GM18870 (cell line): Measurements from ENCODE around the gene SLC25A41.
"Not testable (repeated sequence)": the region's sequence is repeated elsewhere in the genome, so short reads cannot be mapped to it uniquely, and the experiment has no call there.

Experiments used
- ATAC-seq: cut with Tn5 transposase; IDR thresholded peaks from one replicate; pipeline ENCODE4 v1.9.1; 2021; ENCODE audit warnings: moderate library complexity; ENCODE audit not compliant: unreplicated experiment

The SLC25A41 gene

DNA sequence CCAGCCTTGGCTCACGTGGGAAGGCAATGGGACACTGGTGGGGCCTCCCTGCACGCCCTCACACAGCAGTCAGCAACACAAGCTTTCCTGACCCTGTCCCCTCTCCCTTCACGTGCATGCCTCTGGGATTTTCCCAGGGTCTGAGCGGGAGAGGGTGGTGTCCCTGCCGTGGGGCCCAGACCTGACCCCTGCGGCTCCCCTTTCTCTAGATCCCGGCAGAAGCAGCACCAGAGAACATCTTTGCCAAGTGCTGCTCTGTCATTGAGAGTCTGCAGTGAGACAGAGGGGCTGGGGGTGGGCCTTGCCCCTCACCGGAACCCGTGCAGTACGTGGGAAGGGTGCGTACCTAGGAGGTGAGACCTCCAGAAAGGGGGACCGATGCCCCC is 21.5 kb downstream of the SLC25A41 start:
- ATAC-seq = no peak

DNA sequence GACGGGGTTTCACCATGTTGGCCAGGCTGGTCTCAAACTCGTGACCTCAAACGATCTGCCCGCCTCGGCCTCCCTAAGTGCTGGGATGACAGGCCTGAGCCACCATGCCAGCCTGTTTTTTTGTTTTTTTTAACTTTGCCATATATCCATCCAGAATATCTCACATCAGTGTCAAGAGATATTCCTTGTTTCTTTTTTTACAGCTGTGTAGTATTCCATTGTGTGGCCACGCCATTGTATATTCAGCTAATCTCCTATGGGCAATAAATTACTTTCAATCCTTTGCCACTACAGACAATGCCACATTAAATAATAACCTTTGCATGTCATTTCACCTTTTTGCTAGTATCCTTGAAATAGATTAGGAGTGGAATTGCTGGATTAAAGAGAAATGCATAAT is 24.2 kb downstream of the SLC25A41 start:
- no peak for ATAC-seq

DNA sequence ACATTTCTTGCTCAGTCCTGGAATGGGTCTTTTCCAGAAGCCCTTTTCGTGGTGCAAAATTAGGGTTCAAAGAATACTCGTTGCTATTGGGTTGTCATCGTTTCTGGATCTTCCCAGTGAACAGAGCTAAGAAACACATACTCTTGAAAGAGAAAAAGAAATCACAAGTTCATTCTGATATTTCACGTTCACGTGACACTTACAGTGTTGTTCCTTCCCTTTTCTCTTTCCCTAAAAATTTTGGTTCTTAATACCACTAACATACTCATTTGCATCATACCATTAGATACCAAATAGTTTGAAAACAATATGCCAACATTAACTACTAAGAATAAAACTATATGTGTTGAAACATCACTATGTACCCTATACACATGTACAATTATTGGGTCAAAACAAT is 27.2 kb downstream of the SLC25A41 start:
- no peak for ATAC-seq

DNA sequence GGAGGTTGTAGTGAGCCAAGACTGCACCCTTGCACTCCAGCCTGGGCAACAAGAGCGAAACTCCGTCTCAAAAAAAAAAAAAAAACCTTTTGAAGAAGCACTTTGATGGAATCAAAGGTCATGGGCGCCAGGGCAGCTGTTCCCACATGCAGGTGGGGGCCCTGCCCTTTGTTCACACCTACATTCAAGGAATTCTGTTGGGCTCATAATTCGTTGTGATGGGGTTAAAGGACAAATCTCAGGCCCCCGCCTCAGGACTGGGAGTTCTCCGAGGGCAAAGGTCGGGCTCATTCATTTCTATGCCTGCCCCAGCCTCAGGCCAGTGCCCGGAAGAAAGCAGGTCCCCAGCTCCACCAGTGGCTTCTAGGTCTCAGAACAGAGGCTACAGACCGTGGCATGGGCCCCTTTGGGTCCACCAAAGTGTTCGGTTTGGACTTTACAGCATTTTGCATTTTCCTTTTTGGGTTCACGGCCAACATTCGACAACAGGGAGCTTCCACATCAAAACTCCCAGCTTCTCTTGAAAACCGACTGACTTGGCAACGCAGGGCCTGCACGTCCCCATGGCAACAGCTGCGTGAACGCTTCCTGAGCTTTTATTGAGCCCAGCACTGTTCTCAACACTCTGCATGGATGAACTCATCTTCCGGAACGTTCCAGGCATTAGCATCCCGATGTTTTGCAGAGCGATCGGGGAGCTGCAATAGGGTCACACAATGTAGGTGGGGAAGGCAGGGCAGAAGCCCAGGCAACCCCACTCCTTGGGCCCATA is 30.5 kb downstream of the SLC25A41 start:
- ATAC-seq = no peak

DNA sequence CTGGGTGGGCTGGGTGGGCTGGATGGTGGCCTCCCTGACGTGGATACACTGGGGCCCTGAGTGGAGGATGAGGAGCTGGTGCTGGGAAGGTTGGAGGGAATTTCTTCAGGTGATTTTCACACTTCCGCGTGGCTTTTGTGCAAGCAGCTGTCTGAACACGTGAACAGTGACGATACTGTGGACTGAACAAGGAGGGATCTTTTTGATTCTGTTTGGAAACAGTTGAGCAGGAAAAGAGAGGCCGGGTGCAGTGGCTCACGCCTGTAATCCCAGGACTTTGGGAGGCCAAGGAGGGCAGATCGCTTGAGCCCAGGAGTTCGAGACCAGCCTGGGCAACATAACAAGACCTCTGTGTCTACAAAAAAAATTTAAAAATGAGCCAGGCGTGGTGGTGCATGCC is 31.5 kb downstream of the SLC25A41 start:
- no peak for ATAC-seq

DNA sequence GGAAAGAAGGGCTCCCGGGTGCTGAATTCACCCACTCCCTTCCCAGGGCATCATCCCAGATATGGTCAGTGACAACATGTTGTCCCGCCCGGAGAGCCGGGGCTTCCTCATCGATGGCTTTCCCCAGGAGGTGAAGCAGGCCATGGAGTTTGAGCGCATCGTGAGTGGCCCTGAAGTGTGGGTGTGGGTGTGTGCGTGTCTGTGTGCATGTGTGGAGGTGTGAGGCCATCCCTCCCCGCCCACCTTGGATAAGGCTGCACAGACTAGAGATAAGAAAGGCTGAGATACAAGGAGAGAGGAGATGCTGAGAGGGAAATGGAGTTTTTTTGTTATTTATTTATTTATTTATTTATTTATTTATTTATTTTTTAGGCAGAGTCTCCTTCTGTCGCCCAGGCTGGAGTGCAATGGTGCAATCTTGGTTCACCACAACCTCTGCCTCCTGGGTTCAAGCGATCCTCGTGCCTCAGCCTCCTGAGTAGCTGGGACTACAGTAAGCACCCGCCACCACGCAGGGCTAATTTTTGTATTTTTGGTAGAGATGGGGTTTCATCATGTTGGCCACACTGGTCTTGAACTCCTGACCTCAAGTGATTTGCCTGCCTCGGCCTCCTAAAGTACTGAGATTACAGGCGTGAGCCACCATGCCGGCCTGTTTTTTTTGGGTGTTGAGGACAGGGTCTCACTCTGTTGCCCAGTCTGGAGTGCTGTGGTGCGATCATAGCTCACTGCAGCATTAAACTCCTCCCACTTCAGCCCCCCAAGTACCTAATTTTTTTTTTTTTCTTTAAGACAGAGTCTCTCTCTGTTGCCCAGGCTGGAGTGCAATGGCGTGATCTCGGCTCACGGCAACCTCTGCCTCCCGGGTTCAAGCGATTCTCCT is 33.3 kb downstream of the SLC25A41 start:
- ATAC-seq = not testable (repeated sequence)

DNA sequence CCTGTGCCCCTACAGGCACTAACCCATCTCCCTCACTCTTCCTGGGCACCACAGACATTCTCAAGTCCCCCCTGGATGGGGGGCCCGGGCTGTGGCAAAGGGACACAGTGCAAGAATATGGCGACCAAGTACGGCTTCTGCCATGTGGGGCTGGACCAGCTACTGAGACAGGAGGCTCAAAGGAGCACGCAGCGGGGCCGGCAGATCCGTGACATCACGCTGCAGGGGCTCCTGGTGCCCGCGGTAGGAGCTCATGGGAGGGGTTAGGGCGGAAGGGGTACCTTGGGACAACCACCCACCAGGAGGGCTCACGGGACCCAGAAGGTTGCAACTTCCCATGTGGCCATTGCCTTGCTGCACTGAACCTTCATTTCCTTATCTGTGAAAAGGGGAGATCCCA is 37.3 kb downstream of the SLC25A41 start:
- no peak for ATAC-seq

DNA sequence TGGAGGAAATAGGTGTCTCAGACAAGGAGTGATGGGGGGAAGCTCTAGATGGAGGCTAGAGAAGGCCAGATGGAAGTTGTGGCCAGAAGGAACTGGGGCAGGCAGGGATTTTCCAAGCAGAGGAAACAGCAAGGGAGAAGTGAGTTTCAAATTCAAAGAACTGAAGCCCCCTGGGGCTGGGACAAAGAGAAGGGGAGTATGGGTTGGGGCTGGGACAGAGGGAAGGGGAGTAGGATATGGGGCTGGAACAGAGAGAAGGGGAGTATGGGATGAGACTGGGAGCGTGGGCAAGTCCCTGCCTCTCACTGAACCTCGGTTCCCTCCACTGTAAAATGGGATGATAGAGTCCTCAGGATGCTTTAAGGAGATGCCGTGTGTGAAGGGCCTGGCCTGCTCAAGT is 38.7 kb downstream of the SLC25A41 start:
- no peak for ATAC-seq

DNA sequence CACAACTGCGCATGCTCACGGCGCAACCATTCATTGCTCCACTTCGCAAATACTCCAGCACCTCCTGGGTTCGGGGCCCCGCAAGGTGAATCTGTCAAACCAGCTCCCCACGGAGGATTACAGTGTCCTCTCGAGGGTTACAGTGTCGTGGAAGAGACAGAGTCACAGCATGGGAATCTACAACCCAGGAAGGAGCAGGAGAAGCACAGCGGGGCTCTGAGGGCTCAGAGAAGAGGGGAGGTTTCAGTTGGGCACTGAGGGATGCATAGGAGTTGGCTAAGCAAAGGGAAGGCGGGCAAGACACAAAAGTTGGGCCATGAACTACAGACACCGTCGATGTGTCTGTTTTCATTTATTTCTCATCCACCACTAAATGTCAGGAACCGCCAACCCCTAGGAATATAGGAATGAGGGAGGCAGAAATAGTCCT is 39.6 kb downstream of the SLC25A41 start:
- ATAC-seq = no peak

DNA sequence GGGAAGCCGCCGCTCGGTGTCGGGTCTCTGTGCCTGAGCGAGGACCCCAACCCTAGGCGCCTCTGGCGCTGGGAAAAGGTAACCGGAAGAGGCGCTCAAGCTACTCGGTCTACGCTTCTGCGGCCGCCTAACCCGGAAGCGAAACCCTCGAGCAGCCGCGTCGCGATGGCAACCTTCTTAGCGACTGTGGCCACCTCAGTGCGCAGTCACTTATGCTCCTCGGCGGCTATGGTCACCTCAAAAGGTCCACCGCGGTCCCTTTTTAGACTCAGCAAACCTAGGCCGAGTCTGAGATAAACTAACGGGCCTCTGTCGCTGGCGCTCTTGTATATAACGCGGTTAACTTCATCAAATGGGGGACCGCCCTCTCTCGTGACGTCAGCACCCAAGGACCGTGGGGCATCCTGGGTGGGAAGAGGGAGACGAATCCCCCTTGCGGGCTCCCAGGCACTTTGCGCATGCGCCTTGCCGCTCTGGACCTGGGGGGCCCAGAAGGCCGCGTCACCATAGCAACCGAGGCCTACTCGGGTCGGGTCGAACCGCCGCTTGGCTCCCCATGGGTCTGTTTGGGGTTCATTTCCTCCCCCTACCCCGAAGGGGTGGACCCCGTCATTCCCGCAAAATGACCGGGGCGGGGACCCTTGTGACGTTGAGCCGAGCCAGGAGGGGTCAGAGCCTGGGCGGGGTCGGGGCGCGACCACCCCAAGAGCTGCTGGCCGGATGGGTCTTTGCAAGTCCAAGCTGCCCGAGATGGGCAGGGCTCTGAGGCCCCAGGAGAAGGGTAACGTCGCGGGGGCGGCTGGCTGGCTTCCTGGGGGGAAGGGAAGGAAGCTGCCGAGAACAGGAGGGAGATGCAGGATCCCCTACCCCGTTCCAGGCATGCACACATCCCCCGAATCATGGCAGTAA is 40.2 kb downstream of the SLC25A41 start, which contains the start of gene GTF2F1:
Gene GTF2F1, minus strand, starts transcription at position 91 of the 909 bp plus-strand sequence. CDS start 169 bp downstream, outside the sequence.
- ATAC-seq = peak; percentile 67

DNA sequence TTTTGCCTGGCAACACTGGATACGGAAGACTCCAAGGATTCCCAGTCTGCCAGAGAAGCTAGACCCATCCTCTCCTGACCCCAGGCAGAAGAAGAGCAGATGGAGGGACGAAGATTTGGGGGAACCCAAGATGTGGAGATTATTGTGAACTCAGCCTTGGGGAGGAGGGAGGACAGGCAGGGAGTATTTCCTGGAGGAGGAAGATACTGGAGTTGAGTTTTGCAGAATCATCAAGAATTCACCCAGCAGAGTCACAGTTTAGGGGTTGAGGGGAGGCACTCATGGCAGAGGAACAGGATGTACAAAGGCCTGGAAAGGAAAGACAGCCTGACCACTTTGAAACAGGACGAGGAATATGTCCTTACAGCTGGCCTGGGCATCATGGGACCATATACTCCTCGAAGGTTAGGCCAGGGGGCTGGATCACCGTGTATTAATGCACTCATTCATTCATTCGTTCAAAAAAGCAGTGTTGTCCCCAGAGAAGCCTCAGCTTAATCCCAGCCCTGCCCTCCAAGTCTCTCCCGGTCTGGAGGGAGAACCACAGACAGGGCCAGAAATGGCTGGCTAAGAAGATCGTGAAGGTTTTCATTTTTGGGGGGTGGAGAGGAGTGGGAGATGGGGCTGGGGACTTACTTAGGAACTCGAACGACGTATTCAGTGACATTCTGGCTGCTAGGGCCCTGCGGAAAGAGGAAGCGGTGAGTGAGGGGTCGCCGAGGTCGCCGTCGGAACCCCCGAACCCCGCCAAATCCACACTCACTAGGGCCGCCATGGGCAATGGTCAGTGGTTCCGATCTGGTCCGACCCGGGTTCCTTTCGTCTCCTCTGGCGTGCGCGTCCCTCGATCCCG is 41.1 kb downstream of the SLC25A41 start:
- ATAC-seq = peak; percentile 24

DNA sequence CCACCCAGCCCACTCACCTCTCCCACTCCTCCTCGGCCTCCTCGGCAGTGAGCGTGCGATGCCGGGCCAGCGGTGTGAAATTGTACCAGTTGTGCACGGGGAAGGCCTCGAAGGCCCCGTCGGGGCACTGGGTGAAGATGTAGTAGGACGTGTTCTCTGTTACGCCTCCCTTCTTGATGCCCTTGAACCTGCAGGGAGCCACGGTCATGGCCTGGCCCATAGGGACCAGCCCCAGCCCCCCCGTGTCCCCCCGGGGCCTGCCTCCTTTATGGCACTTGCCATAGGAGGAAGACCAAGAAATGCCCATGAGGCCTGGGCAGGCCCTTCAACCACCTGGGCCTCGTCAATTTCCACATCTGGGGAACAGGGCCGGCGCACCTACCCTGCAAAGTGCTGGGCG is 46.2 kb downstream of the SLC25A41 start:
- ATAC-seq = no peak

DNA sequence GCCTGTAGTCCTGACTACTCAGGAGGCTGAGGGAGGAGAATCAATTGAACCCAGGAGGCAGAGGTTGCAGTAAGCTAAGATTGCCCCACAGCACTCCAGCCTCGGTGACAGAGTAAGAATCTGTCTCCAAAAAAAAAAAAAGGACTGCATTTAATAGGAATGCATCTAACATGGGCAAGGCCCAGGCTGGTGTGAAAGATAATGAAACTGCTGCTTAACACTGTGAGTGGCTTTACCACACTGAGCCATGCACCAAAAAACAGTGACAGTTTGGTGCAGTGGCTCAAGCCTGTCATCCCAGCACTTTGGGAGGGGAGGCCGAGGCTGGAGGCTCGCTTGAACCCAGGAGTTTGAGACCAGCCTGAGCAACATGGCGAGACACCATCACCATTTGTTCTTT is 49.2 kb downstream of the SLC25A41 start:
- ATAC-seq = no peak

DNA sequence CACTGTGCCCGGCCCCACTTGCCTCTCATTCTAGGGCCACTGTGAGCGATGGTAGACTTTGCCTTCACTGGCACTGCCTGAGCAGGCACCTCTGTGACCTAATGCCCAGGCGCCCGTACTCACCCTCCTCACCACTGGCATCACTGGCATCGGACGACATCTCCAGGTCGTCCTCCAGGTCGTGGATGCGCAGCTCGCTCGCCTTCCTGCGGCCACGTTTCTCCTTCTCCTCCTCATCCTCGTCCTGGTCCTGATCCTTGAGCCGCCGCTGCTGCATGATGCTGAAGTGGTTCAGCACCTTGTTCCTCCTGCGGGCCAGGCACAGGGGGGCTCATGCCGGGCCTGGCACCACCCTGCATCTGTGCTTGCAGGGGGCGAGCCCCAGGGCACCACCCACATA is 50.4 kb downstream of the SLC25A41 start:
- no peak for ATAC-seq

DNA sequence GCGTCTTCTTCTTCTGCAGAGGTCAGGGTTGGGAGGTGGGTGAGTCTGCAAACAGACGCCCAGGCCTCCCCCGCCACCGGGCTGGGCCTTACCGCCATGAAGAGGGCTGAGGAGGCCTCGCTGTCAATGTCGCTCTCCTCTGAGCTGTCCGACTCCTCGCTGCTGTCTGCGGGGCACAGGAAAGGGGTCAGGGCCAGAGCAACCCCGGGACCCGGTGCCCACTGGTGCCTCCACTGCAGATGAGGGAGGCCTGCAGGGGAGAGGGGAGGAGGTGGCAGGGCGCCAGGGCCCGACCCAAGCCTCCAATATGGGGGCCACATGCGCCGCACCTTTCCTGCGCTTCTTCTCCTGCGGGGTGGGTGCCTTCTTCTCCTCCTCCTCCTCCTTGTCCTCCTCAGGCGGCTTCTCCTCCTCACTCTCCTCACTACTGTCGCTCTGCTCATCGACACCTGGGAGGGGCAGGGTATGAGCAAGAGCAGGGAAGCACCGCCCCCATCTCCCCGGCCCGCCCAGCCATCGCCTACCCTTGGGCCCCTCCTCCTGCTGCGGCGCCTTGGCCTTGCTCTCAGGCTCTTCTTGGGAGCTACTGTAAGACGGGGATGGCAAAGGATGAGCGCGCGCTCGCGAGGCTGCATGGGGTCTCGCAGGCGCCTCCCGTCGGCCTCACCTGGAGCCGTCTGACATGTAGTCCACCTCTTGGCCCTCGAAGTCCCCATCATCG is 52.4 kb downstream of the SLC25A41 start:
- no peak for ATAC-seq

DNA sequence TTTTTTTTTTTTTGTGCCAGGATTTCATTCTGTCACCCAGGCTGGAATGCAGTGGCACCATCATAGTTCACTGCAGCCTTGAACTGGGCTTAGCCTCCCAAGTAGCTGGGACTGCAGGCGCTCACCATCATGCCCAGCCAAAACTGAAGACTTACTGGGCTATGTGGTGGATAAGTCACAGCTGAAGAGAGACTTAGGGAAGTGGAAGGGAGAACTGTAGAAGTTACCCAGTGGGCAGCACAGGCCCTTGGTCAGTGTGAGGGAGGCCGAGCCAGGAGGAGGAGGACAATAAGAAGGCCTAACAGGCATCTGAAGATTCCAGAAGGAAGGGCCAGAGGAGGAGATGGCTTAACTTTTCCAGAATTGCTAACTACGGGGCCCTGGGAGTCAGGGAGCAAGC is 53.8 kb downstream of the SLC25A41 start:
- no peak for ATAC-seq

DNA sequence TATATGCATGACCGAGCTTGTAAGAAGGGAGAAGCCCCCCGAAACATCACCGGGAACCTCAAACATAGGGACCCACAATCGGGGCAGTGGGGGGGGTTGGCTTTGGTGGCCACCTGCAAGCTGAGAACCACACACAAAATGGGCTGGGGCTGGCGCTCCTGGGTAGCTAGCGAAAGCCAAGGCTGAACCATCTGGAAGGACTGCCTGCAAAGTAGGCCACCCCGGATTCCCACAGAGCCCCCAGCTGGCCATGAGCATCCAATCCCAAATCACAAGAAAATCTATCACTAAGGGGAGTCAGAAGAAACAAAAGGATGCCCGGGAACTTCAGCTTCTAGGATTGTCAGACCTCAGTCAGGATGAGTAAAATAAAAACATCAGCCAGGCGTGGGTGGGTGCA is 55.1 kb downstream of the SLC25A41 start:
- no peak for ATAC-seq

DNA sequence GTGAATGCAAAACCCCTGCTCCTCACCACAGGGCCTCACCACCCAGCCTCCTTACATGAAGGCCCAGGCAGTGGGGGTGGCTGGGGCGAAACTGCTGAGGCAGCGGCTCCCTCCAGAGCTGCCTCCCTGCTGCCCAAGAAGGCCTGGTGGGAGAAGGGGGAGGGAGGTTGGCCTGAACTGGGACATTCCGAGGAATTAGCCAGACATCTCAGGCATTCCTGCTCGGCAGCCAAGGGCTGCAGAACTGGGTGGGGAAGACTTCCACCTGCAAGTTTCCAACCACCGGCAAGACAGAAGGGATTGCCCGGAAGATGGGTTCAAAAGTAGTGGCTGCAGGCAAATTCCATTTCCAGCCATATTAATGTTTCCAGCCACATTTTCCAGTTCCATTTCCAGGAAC is 55.5 kb downstream of the SLC25A41 start:
- no peak for ATAC-seq

DNA sequence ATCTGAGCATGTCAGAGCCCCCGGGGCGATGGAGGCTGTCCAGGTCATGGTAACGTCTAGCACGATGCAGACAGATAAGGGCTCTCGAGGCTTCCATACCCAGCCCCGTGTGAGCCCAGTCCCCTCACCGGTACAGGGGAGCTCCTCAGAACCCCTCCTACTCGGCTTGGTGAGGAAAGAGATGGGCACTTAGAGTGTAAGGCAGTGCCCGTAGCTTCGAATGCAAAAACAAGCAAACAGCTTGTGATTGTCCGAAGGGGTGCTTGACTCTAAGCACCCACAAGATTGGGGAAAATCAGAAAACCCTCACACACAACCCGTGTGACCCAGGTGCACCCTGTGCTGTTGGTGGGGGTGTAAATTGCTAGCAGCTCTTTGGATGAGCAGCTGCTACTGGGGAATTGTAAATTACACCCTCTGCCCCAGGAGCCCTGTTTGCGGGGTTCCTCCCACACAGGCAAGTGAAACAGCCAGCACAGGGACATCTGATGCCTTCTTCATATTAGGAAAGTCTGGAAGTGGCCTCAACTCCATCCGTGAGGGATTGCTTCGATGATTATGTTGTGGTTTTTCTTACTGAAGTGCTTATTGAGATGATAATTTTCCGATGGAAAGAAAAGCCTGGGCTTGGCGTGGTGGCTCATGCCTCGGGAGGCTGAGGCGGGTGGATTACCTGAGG is 56.9 kb downstream of the SLC25A41 start:
- no peak for ATAC-seq
